NCI-H345 (cell line): Measurements from ENCODE around the gene PRAMEF4.
"Not testable (repeated sequence)": the region's sequence is repeated elsewhere in the genome, so short reads cannot be mapped to it uniquely, and the experiment has no call there.

Experiments
- DNase-seq: peaks from one replicate; lab custom pipeline; 2025; lab: John Stamatoyannopoulos, UW

Gene PRAMEF4

DNA sequence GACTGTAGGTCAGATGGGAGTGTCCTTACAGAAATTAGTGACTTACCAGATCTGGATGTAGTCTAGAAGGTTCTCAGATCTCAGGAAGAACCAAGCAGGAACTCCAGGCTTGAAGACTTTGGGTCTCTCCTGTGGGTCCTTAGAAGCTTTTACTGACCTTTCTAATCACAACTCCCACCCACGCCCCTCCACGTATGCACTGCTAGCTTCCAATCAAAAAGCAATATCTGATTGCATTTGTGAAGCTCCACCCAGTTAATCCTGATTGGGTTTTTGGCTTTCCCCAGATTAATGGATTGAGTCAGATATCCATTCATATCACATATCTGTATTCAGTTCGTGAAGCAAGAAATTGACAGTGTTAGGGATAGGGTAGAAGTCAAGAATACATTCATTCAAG, at the start of gene PRAMEF4:
TSS of gene PRAMEF4 (minus strand) at position 101 of the 400 bp plus-strand sequence. CDS start 2,807 bp downstream, outside the sequence.
- not testable (repeated sequence) for DNase-seq

DNA sequence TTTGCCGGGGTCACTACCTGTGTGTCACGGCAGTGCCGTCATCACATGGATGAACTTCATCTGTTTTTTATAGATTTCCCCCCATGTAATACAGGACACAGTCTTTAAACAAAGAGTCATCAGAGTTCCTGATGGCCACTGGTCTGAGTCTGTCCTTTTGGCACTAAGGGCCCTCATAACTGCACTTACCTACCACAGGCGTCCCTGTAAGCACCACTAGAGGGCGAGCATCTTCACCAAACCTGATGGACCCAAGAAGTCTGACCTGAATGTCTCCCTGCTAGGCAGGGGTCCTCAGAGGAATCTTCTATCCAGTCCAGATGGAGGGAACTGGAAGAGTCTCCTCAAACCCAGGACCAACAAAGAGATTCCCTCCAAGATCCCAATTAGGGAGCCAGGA, 38.4 kb upstream of the PRAMEF4 start:
- not testable (repeated sequence) for DNase-seq

DNA sequence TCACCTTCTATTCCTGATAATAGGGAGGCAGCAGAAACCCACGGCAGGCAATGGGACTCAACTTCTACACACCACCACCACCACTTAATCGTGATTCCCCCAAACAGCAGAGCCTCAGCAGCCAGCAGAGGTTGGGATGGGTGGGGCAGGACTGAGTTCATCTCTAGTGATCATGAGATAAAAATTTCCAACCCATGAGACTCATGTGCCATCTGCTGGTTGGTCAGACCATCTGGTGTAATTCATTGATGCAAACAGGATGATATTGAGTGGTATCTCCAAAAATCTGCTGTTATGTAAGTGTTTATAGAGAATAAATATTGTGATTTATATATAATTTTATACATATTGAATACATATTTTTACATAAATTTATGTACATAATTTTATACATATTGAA, 35.7 kb upstream of the PRAMEF4 start:
- not testable (repeated sequence) for DNase-seq

DNA sequence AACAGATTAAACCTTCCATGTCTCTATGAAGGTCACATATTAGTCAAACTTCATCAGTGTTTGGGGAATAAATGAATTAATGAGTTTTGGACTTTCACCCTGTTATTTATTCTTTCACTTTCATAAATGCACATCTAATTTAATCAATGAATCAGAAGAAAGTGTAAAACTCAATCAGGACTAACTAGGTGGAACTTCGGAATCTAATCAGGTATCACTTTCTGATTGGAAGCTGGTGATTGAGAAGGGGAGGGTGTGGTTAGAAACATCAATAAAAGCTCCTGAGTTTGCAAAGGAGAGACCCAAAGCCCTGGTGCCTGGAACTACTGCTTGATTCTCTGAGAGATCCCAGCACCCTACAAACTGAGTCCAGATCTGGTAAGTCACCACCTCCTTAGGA, 30.3 kb upstream of the PRAMEF4 start, which contains the start of gene PRAMEF7:
TSS of gene PRAMEF7 (plus strand) at position 301 of the 400 bp plus-strand sequence. CDS start 1,083 bp downstream, outside the sequence.
- DNase-seq: not testable (repeated sequence)

DNA sequence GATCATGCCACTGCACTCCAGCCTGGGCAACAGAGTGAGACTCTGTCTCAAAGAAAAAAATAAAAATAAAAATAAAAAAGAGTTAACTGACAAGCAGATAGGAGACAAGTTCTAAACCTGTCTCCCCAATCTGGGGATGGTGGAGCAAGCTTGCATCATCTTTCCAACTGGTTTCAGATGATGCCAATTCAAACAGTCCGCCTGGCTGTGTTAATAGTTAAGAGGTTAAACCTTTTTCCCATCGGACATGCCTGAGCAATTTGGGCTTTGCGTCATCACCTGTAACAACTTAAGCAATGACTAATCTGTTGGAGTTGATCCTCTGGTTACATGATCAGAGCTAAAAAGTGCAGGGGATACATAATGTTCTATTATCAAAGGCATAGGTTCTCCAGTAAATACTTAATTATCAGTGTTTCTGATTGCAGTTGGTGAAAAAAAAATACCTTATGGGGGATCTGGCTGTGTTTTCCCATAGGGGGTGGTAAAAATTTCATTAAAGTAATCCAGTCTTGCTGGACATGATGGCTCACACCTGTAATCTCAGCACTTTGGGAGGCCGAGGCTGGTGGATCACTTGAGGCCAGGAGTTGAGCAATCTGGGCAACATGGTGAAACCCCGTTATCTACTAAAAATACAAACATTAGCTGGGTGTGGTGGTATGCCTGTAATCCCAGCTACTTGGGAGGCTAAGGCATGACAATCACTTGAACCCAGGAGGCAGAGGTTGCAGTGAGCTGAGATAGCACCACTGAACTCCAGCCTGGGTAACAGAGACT, 18.0 kb upstream of the PRAMEF4 start:
- DNase-seq: not testable (repeated sequence)

DNA sequence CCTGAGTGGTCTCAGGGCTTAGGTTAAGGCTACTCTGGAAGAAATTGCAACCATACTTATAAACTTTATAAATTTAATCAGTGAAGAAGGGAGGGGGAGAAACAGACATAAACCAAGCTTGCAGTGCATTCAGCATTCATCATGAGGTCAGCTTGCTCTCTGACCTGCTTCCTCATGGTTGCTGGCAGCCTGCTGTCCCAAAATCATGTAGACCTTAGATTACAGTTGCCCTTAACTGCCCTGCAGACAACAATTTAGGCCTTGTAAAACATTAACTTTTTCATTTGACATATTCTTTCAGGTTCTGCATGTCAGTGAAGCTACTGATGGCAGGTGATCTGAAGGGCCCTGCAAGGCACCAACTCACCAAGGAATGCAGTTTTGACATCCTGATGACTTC, 13.2 kb upstream of the PRAMEF4 start:
- DNase-seq: not testable (repeated sequence)

DNA sequence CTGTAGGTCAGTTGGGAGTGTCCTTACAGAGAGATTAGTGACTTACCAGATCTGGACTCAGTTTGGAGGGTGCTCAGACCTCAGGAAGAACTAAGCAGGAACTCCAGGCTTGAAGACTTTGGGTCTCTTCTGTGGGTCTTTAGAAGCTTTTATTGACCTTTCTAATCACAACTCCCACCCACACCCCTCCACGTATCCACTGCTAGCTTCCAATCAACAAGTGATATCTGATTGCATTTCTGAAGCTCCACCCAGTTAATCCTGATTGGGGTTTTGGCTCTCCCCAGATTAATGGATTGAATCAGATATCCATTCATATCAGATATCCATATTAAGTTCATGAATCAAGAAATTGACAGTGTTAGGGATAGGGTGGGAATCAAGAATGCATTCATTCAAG, 12.2 kb upstream of the PRAMEF4 start, which contains the start of gene PRAMEF10:
TSS of gene PRAMEF10 (minus strand) at position 101 of the 400 bp plus-strand sequence. CDS start 2,423 bp downstream, outside the sequence.
- not testable (repeated sequence) for DNase-seq

DNA sequence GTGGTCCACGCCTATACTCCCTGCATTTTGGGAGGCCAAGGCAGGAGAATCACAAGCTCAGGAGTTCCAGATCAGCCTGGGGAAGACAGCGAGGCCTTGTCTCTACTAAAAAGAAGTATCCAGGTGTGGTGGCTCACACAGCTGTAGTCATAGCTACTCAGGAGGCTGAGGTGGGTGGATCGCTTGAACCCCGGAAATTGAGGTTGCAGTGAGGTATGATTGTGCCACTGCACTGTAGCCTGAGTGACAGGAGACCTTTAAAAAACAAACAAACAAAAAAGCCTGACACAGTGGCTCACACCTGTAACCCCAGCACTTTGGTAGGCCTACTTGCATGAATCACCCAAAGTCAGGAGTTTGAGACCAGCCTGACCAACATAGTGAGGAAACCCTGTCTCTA, 7.5 kb downstream of the PRAMEF4 start:
- not testable (repeated sequence) for DNase-seq

DNA sequence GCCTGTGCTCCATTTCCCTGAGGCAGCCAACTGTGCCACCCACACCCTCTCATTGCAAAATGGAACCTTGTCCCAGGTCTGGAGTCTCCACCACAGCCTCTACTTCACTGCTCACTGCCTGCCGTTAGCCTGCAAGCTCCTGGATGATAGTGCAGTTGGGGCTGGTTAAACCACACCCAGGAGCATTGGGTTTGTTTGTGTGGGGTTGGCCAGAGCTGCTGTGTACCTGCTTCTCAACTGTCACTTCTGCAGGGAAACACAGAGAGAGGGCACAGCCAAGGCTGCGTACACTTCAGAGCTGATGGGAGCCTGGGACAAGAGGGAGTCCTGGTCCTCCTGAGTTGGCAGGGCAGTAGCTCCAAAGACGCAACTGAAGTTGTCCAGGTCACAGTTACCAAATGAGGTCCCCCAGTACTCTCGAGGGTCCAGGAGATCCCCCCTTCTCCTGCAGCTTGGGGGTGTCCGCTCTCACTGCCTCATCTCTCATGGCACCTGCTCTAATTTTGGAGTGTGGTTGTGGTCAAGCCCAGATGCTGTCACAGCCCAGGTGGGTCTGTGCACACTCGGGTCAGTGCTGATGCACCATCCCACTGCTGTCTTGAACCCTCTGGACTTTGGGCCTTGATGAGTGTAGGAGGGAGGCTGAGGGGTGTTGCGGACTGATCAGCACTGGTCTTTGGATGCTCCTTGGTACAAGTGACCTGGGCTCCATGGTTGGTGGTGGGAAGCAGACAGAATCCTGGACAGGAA, 22.7 kb downstream of the PRAMEF4 start:
- not testable (repeated sequence) for DNase-seq

DNA sequence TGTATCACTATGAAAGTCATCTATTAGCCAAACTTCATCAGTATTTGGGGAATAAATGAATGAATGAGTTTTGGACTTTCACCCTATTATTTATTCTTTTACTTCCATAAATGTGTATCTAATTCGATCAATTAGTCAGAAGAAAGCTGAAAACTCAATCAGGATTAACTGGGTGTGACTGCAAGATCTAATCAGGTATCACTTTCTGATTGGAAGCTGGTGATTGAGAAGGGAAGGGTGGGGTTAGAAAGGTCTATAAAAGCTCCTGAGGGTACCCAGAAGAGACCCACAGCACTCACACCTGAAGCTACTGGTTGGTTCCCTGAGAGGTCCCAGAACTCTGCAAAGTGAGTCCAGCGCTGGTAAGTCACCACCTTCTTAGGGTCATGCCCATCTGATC, 29.2 kb downstream of the PRAMEF4 start, which contains the start of gene PRAMEF2:
TSS of gene PRAMEF2 (plus strand) at position 301 of the 400 bp plus-strand sequence. CDS start 1,924 bp downstream, outside the sequence.
- DNase-seq: not testable (repeated sequence)

DNA sequence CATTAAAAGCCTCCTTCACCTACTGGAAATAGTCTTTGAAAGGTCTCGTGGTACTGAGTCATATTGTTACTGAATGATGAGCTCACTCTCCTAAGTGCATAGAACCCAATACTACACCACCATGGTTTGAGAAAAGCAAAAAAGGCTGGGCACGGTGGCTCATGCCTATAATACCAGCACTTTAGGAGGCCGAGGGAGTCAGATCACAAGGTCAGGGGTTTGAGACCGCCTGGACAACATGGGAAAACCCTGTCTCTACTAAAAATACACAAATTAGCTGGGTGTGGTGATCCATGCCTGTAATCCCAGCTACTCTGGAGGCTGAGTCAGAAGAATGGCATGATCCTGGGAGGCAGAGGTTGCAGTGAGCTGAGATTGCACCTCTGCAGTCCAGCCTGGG, 34.2 kb downstream of the PRAMEF4 start:
- no peak for DNase-seq

DNA sequence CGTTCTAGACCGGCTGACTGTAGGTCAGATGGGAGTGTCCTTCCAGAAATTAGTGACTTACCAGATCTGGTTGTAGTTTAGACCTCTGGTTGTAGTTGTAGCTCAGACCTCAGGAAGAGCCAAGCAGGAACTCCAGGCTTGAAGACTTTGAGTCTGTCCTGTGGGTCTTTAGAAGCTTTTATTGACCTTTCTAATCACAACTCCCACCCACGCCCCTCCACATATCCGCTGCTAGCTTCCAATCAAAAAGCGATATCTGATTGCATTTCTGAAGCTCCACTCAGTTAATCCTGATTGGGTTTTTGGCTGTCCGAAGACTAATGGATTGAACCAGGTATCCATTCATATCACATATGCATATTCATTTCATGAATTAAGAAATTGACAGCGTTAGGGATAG, 37.4 kb downstream of the PRAMEF4 start, which contains the start of gene HNRNPCL1:
TSS of gene HNRNPCL1 (minus strand) at position 101 of the 400 bp plus-strand sequence. CDS start 431 bp downstream, outside the sequence.
- not testable (repeated sequence) for DNase-seq

DNA sequence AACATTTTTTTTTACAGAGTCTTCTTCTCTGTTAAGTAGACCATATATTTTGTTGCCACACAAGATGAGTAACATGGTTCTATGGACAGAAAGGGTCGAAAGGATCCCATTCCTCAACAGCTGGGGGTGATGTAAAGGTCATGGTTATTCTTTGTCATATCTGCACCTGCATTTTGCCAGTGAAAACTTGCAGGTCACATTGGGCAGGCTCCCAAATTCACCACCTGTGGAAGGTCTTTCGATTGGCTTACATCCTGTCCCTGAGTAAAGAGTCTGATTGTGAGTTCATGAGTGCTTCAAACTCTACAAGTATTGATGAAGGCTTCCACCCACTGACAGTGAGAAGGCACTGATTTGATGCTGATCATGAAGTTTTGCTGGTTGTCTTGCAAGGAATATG, 52.8 kb downstream of the PRAMEF4 start:
- not testable (repeated sequence) for DNase-seq

DNA sequence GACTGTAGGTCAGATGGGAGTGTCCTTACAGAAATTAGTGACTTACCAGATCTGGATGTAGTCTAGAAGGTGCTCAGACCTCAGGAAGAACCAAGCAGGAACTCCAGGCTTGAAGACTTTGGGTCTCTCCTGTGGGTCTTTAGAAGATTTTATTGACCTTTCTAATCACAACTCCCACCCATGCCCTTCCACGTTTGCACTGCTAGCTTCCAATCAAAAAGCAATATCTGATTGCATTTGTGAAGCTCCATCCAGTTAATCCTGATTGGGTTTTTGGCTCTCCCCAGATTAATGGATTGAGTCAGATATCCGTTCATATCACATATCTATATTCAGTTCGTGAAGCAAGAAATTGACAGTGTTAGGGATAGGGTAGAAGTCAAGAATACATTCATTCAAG, 54.7 kb downstream of the PRAMEF4 start, which contains the start of gene PRAMEF11:
TSS of gene PRAMEF11 (minus strand) at position 101 of the 400 bp plus-strand sequence. CDS start 2,621 bp downstream, outside the sequence.
- not testable (repeated sequence) for DNase-seq
